BJ (cell line): ENCODE results near the gene MEGF8. TPM values are rescaled to one million over a fixed set of nuclear protein-coding genes. Genes with fewer than 3 reads are reported as not detected.

Experiments
- CTCF ChIA-PET: fragments of 350-600 bp; formaldehyde crosslinking; extraction: SDS; loops from one replicate; lab custom pipeline; 2021; ENCODE audit warnings: antibody characterized with exemption, inconsistent platforms; lab: Yijun Ruan, JAX
- POLR2A ChIA-PET: fragments of 300-600 bp; sonication (Branson Sonifier 250); formaldehyde crosslinking; extraction: SDS; loops from one replicate; lab custom pipeline; 2021; ENCODE audit warnings: antibody characterized with exemption; lab: Charles Lee
- DNase-seq: peaks from one replicate; pipeline ENCODE4 v3.0.0-alpha.2; 2011; ENCODE audit warnings: low read depth
- H3K27me3 ChIP-seq: 2 replicates; pipeline ENCODE4 v1.6.0; 2011; ENCODE audit warnings: low read length; ENCODE audit not compliant: control insufficient read depth, insufficient read depth
- H3K36me3 ChIP-seq: 2 replicates; pipeline ENCODE4 v1.5.1; 2011; ENCODE audit warnings: low read length; ENCODE audit not compliant: control insufficient read depth, insufficient read depth
- H3K4me3 ChIP-seq: 2 replicates; pipeline ENCODE4 v1.5.1; 2011; ENCODE audit warnings: low read depth, mild to moderate bottlenecking, control low read depth, low read length
- polyA plus RNA-seq: library from polyadenylated mRNA; depleted of rRNA; stranded (reverse); fragments of >200 nt; gene quantifications from 2 replicates; pipeline ENCODE4 v1.2.3, GENCODE V29; 2011
- TF ChIP-seq, protein P1 (sequence below): IDR thresholded peaks from 2 replicates; pipeline ENCODE4 v1.5.1; 2011; ENCODE audit warnings: low read depth, mild to moderate bottlenecking, control low read depth, inconsistent platforms, low read length, moderate library complexity; ENCODE audit not compliant: insufficient read depth

The MEGF8 gene
- polyA plus RNA-seq, 1 experiment: 9.6 TPM

DNA sequence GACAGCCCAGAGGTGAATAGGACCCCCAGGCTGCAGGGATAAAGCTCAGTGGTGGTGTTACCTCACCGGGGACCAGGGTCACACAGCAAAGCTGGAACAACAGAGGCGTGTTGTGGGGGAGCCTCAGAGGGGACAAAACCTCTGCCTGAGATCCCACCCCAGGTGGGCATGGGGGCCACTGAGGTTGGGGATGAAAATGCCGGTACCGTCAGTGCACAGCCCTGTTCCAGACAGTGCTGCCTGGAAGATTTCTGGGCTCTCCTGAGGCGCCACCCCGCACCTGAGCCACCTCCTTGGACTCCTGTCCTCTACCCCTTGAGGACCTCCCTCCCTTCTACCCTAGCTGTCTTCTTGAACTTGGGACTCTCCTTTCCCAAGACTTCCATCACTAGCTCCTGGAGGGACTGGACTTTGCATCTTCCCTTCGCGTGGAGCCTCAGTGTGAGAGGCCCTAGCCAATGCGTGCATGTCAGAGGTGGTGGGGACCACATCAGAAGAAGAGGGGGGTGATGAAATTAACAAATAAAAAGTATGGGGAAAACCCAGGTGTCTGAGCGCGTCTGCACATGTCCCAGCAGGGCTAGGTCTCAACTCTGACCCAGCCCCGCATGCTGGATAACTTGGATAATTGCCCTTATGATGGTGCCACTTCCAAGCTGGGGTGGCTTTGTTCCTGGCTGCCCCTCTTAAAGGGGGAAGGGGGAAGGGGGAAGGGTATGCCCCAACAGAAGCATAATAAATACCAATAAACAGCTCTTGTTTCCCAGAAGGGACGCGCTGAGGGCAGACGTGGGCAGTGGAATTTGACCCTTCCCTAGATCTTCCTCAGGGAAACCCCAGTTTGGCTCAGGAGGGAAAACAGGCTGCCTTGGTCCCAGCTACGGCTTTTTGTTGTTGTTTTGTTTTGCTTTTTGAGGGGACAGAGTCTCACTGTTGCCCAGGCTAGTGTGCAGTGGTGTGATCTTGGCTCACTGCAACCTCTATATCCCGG, 53.1 kb downstream of the MEGF8 start:
- ChIA-PET CTCF (interaction anchor here (1.5 kb wide), 1 partner anchor 9 kb away, joined by 4 read pairs; no protein-coding TSS in a partner anchor), POLR2A (no interaction called here)
- Histone ChIP-seq H3K27me3 (peaks cover 1% of the 10 kb centered on the region; the same call in 1 of the 2 replicates), H3K4me3 (no peak overlapping the region), H3K36me3 (peaks cover 3% of the 10 kb centered on the region; the same call in 1 of the 2 replicates)
- no peak for DNase-seq
- TF ChIP-seq, protein P1, sequence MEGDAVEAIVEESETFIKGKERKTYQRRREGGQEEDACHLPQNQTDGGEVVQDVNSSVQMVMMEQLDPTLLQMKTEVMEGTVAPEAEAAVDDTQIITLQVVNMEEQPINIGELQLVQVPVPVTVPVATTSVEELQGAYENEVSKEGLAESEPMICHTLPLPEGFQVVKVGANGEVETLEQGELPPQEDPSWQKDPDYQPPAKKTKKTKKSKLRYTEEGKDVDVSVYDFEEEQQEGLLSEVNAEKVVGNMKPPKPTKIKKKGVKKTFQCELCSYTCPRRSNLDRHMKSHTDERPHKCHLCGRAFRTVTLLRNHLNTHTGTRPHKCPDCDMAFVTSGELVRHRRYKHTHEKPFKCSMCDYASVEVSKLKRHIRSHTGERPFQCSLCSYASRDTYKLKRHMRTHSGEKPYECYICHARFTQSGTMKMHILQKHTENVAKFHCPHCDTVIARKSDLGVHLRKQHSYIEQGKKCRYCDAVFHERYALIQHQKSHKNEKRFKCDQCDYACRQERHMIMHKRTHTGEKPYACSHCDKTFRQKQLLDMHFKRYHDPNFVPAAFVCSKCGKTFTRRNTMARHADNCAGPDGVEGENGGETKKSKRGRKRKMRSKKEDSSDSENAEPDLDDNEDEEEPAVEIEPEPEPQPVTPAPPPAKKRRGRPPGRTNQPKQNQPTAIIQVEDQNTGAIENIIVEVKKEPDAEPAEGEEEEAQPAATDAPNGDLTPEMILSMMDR: no peak

DNA sequence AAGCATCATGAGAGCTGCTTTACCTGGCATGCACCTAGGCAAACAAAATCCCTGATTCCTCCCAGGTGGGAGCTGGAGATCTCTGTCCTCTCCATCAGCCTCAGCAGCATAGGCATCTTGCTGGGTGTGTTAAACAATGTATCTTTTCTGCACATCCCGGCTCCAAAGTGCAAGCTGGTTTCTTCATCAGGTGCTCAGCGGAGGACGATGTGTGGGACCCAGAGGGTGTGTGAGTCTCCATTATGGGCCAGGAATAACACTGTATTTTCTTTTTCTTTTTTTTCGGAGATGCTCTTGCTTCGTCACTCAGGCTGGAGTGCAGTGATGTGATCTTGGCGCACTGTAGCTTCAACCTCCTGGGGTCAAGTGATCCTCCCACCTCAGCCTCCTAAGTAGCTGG, 54.7 kb downstream of the MEGF8 start:
- DNase-seq: no peak
- POLR2A ChIA-PET: no interaction called here
- Histone ChIP-seq H3K27me3 (peaks cover 1% of the 10 kb centered on the region; the same call in 1 of the 2 replicates), H3K36me3 (peaks cover 3% of the 10 kb centered on the region; the same call in 1 of the 2 replicates), H3K4me3 (no peak overlapping the region)
- TF ChIP-seq, protein P1: no peak
- CTCF ChIA-PET: interaction anchor here (0.6 kb wide), 1 partner anchor 382 kb away, joined by 4 read pairs; no protein-coding TSS in a partner anchor

DNA sequence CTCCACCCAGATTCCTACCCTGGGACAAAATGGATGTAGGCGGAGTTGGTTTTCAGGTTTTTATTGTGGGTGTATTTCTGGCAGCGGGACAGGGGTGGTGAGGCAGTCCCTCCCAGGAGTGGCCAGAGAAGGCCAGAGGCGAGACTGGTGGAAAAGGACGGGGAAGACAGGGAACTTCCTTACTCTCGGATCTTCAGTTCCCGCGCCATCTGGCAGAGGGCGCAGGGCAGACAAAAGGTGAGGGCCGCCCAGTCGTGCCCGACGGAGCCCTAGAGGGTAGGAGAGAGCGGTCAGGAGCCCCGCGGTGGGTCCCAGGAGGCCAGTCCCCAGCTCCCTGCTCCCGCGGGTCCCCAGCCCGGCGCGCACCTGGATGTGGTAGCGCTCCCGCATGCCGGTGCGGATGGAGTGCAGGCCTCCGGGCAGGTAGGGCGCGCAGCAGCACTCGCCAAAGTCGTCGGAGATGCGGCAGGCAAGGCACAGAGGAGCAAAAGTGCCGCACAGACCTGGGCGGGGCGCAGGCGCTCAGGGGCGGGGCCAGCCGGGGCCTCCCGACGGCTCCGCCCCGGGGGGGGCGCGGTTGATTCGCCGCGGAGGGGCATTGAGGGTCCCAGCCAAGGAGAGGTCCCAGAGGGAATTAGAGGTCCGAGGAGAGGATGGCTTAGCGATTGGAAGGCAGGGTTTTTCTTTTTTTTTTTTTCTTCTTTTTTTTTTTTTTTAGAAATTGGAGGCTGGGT, 61.7 kb downstream of the MEGF8 start:
- DNase-seq: no peak
- no peaks in the 10 kb centered on the region for H3K36me3 ChIP-seq
- H3K4me3 ChIP-seq: peak overlapping the region; percentile 48
- ChIA-PET POLR2A (no interaction called here), CTCF (interaction anchor here (1.1 to 2.1 kb wide), 6 partner anchors 9 to 25 kb away, joined by 3 to 6 read pairs (median 4); no protein-coding TSS in a partner anchor)
- TF ChIP-seq, protein P1: peak; percentile 67
- peaks cover 17% of the 10 kb centered on the region for H3K27me3 ChIP-seq

DNA sequence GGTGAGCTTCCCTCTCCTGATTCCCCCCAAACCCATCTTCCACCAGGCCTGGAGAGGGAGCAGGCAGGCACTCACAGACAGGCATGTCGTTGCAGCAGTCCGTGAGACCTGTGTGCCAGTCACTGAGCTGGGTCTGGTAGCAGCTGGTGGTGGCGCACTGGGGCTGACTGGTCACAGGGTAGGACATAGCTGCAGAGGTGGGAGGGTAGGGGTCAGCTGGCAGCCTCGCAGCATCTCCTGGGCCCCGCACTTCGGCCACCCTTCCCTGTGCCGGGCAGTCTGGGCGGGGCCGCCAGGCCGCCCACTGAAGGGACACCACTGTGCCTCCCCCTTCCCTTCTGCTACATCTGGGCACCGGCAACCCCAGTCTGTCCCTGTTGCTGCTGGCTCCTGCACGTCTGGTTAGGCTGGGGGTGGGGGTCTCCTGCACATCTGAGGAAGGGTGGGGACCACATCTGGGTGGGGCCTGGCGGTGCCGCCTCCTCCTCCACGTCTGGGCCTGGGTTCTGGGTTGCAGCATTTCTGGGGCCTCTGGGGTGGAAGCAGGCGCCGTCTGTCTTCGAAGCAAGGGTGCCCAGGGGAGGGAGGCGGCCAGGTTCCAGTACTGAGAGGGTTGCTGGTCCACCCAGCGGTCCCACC, 63.5 kb downstream of the MEGF8 start:
- TF ChIP-seq, protein P1: no peak
- POLR2A ChIA-PET: no interaction called here
- Histone ChIP-seq H3K27me3 (peaks cover 17% of the 10 kb centered on the region), H3K4me3 (no peak overlapping the region), H3K36me3 (no peaks in the 10 kb centered on the region)
- DNase-seq: no peak
- CTCF ChIA-PET: no interaction called here
